HG03432 (cell line): ENCODE measurements around the gene SLC25A15.
"Not testable (repeated sequence)": the region's sequence is repeated elsewhere in the genome, so short reads cannot be mapped to it uniquely, and the experiment has no call there.

ENCODE experiments used
- ATAC-seq: cut with Tn5 transposase; IDR thresholded peaks from one replicate; pipeline ENCODE4 v1.9.1; 2021; ENCODE audit warnings: mild to moderate bottlenecking, moderate library complexity; ENCODE audit not compliant: unreplicated experiment

Gene SLC25A15

DNA sequence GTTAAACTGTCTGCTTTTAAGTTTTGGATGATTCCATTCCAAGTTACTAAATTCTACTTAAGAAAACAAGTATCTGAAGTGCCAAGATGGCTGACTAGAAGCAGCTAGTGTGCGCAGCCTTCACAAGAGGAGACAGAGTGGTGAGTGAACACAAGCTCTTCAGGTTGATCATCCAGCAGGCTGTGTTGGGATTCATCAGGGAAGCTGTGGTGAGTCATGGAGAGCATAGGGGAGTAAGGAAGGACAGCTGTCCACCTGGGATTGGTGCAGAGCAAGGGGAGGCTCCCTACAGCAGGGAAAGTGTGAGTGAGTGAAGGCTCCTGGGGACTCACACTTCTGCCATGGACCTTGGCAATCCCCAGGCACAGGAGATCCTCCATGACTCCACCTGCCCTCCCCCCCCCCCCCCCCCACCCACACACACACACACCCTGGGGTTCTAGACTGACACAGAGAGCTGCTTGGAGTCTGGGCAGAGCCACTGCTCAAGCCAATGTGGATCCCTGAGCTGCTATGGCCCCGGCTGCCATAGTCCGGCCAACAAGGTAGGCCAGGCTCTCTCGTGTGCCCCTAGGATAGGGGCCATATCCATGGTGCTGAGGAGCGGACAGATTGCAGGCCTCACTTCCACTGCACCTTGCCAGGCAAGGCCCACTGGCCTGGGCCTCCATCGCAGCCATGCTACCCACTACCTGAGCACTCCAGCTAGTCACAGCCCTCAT is 23.5 kb downstream of the SLC25A15 start:
- no peak for ATAC-seq

- no peak for ATAC-seq
These were observed 24.4 kb downstream of the SLC25A15 start for GRCh38 chr13:40813667-40814454.

DNA sequence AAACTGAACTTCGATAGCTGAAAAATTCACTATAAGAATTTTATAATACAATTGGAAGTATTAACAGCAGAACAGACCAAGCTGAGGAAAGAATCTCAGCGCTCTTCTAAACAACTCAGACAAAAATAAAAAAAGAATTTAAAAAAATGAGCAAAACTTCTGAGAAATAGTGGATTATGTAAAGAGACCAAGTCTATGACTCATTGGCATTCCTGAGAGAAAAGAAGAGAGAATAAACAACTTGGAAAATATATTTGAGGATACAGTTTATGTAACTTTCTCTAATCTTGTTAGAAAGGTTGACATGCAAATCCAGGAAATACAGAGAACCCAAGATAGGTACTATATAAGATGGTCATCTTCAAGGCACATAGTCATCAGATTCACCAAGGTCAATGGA is 25.4 kb downstream of the SLC25A15 start:
- ATAC-seq: no peak

- ATAC-seq: peak; percentile 48
These were observed 29.5 kb downstream of the SLC25A15 start for GRCh38 chr13:40818926-40819325.

DNA sequence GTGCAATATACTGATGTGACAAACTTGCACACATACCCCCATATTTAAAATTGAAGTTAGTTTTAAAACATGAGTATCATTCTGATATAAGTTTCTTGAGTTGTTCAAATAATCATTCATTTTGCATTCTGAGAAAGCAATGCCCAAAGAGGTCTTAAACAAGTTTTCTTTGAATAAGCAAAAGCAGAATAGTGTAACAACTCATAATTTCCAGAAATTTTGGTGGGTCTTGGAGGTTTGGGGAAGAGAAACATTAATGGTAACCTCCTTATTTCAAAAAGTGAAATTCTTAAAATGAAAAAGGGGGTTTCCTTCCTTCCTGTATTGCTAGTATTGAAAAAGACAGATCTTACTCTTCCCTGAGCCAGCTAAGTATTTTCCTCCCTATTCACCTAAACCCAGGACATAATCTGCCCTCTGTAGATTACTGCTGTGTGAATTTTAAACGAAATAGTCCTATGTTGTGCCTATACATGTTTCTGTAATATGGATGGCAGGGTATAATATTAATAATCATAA is 30.4 kb downstream of the SLC25A15 start:
- ATAC-seq: no peak

- not testable (repeated sequence) for ATAC-seq
These were observed 50.3 kb downstream of the SLC25A15 start for GRCh38 chr13:40839725-40840124.

- not testable (repeated sequence) for ATAC-seq
These were observed 51.5 kb downstream of the SLC25A15 start for GRCh38 chr13:40840955-40841354.
